Retinal pigment epithelial cell (primary cell): ENCODE results near the gene TSPO.

Experiments used
- DNase-seq: peaks from one replicate; pipeline ENCODE4 v3.0.0-alpha.2; 2010; ENCODE audit warnings: low read depth
- H3K4me3 ChIP-seq: 2 replicates; pipeline ENCODE4 v1.5.1; 2011; ENCODE audit warnings: mild to moderate bottlenecking, low read length, control low read depth, moderate library complexity
- CTCF ChIP-seq: conservative IDR thresholded peaks from 2 replicates; pipeline ENCODE4 v1.5.1; 2011; ENCODE audit warnings: low read depth, low read length, control low read depth, inconsistent platforms

The TSPO gene

GRCh38 chr22:43162412-43163150, 11.2 kb downstream of the TSPO start:
- TF ChIP-seq CTCF, result no peak
- H3K4me3 ChIP-seq, result no peak overlapping the region
- DNase-seq, result no peak

- TF ChIP-seq CTCF, result no peak
- no peak overlapping the region for H3K4me3 ChIP-seq
These were observed 12.0 kb downstream of the TSPO start for GRCh38 chr22:43163241-43163795.

GRCh38 chr22:43164636-43165035, 13.3 kb downstream of the TSPO start:
- no peak for TF ChIP-seq CTCF
- no peak for DNase-seq

More at GRCh38 chr22:43163241-43163795, 12.0 kb downstream of the TSPO start:
- no peak for DNase-seq

GRCh38 chr22:43166132-43166930, 15.0 kb downstream of the TSPO start:
- no peak overlapping the region for H3K4me3 ChIP-seq
- DNase-seq, result no peak
- TF ChIP-seq CTCF, result no peak

More at GRCh38 chr22:43164636-43165035, 13.3 kb downstream of the TSPO start:
- no peak overlapping the region for H3K4me3 ChIP-seq

GRCh38 chr22:43167001-43167589, 15.7 kb downstream of the TSPO start:
- no peak for TF ChIP-seq CTCF
- no peak overlapping the region for H3K4me3 ChIP-seq
- DNase-seq, result no peak

- DNase-seq, result no peak
- H3K4me3 ChIP-seq, result no peak overlapping the region
- no peak for TF ChIP-seq CTCF
These were observed 17.3 kb downstream of the TSPO start for GRCh38 chr22:43168471-43169309.
